IMR-90 (cell line): ENCODE data around the gene SMIM24. TPM values are rescaled to one million over a fixed set of nuclear protein-coding genes. Genes with fewer than 3 reads are reported as not detected.

Source experiments
- ATAC-seq: fragments of 200-7000 bp; cut with Tn5 transposase; 2 replicates; pipeline ENCODE4 v1.9.1; 2020; ENCODE audit warnings: low read depth, mild to moderate bottlenecking, moderate library complexity
- BruUV-seq: library from RNA; stranded (reverse); fragments of 400-500 nt; replicated peaks from 2 replicates; lab custom pipeline; 2021; lab: Mats Ljungman, UMichigan
- CTCF ChIA-PET: fragments of 300-600 bp; formaldehyde crosslinking; extraction: SDS; loops from one replicate; lab custom pipeline; 2021; ENCODE audit warnings: antibody characterized with exemption; lab: Yijun Ruan, JAX
- POLR2A ChIA-PET: fragments of 300-600 bp; sonication (Branson Sonifier 250); formaldehyde crosslinking; loops from one replicate; lab custom pipeline; 2022; ENCODE audit warnings: antibody characterized with exemption; ENCODE audit not compliant: unreplicated experiment; lab: Charles Lee
- DNase-seq: peaks from one replicate; pipeline ENCODE4 v3.0.0; 2013
- H2AFZ ChIP-seq: replicated peaks from 2 replicates; pipeline ENCODE3; 2013; ENCODE audit warnings: low read length, mild to moderate bottlenecking; ENCODE audit not compliant: poor library complexity
- H2AK5ac ChIP-seq: 2 replicates; pipeline ENCODE4 v1.6.1; 2013; ENCODE audit warnings: low read depth, low read length, inconsistent platforms
- H2AK9ac ChIP-seq: replicated peaks from 2 replicates; pipeline ENCODE3; 2013; ENCODE audit warnings: mild to moderate bottlenecking, low read depth, low read length, moderate library complexity; ENCODE audit not compliant: poor library complexity
- H2BK120ac ChIP-seq: 2 replicates; pipeline ENCODE4 v1.6.1; 2013; ENCODE audit warnings: low read depth, low read length, inconsistent platforms
- H2BK15ac ChIP-seq: 3 replicates; pipeline ENCODE4 v1.6.1; 2013; ENCODE audit warnings: low read depth, low read length, inconsistent platforms
- H2BK20ac ChIP-seq: 2 replicates; pipeline ENCODE4 v1.6.1; 2013; ENCODE audit warnings: low read depth, mild to moderate bottlenecking, inconsistent platforms, low read length, moderate library complexity
- H2BK5ac ChIP-seq: 2 replicates; pipeline ENCODE4 v1.6.1; 2013; ENCODE audit warnings: mild to moderate bottlenecking, low read depth, low read length, inconsistent platforms; ENCODE audit not compliant: poor library complexity, severe bottlenecking
- H3K14ac ChIP-seq: replicated peaks from 2 replicates; pipeline ENCODE4 v1.6.1; 2013; ENCODE audit warnings: low read depth, low read length, inconsistent platforms
- H3K18ac ChIP-seq: 2 replicates; pipeline ENCODE4 v1.6.1; 2013; ENCODE audit warnings: low read depth, low read length, control low read depth
- H3K23ac ChIP-seq: 2 replicates; pipeline ENCODE4 v1.6.1; 2013; ENCODE audit warnings: low read depth, low read length, inconsistent platforms
- H3K27ac ChIP-seq: 2 replicates; pipeline ENCODE4 v1.5.1; 2013; ENCODE audit warnings: mild to moderate bottlenecking, control low read depth, low read length; ENCODE audit not compliant: insufficient read depth
- H3K27me3 ChIP-seq: 2 replicates; pipeline ENCODE4 v1.6.1; 2013; ENCODE audit warnings: low read length; ENCODE audit not compliant: control insufficient read depth, insufficient read depth
- H3K36me3 ChIP-seq: 2 replicates; pipeline ENCODE4 v1.6.1; 2013; ENCODE audit warnings: low read length, mixed read lengths; ENCODE audit not compliant: control insufficient read depth, insufficient read depth
- H3K4ac ChIP-seq: 2 replicates; pipeline ENCODE4 v1.6.1; 2013; ENCODE audit warnings: low read depth, low read length, inconsistent platforms
- H3K4me1 ChIP-seq: 2 replicates; pipeline ENCODE4 v1.6.1; 2013; ENCODE audit warnings: low read length, mixed read lengths; ENCODE audit not compliant: control insufficient read depth, insufficient read depth
- H3K4me2 ChIP-seq: 2 replicates; pipeline ENCODE4 v1.6.1; 2013; ENCODE audit warnings: low read depth, mild to moderate bottlenecking, control low read depth, low read length, moderate library complexity
- H3K4me3 ChIP-seq: 2 replicates; pipeline ENCODE4 v1.5.1; 2013; ENCODE audit warnings: low read depth, mild to moderate bottlenecking, control low read depth, low read length, moderate library complexity; ENCODE audit not compliant: insufficient read depth
- H3K56ac ChIP-seq: 2 replicates; pipeline ENCODE4 v1.6.1; 2013; ENCODE audit warnings: low read length, inconsistent platforms; ENCODE audit not compliant: insufficient read depth; ENCODE audit errors: extremely low read depth
- H3K79me1 ChIP-seq, 2 experiments: 2 replicates each; pipeline ENCODE4 v1.6.1; 2013; ENCODE audit warnings: low read length in 2 of 2, inconsistent platforms in 1 of 2, low read depth in 1 of 2
- H3K9ac ChIP-seq: 2 replicates; pipeline ENCODE4 v1.6.1; 2013; ENCODE audit warnings: low read depth, low read length, control low read depth
- H3K9me1 ChIP-seq: 2 replicates; pipeline ENCODE4 v1.6.1; 2013; ENCODE audit warnings: low read length, inconsistent platforms; ENCODE audit not compliant: insufficient read depth
- H3K9me3 ChIP-seq: 2 replicates; pipeline ENCODE4 v1.6.1; 2013; ENCODE audit warnings: low read length; ENCODE audit not compliant: control insufficient read depth, insufficient read depth
- H4K20me1 ChIP-seq: 2 replicates; pipeline ENCODE4 v1.6.1; 2013; ENCODE audit warnings: low read length, inconsistent platforms; ENCODE audit not compliant: insufficient read depth
- H4K5ac ChIP-seq: 2 replicates; pipeline ENCODE4 v1.6.1; 2013; ENCODE audit warnings: mild to moderate bottlenecking, low read depth, low read length, control low read depth
- H4K8ac ChIP-seq, 2 experiments: 2 replicates each; pipeline ENCODE4 v1.6.1; 2013; ENCODE audit warnings: low read depth in 2 of 2, low read length in 2 of 2, control low read depth in 1 of 2, inconsistent platforms in 1 of 2
- H4K91ac ChIP-seq: 2 replicates; pipeline ENCODE4 v1.6.1; 2013; ENCODE audit warnings: low read depth, low read length, inconsistent platforms; ENCODE audit not compliant: insufficient read depth
- FOS ChIP-seq: fragments of 150-350 bp; IDR thresholded peaks from 2 replicates; pipeline ENCODE4 v1.6.1; 2016; ENCODE audit warnings: low read depth, low read length
- MAFK ChIP-seq: IDR thresholded peaks from 2 replicates; pipeline ENCODE4 v1.6.1; 2012; ENCODE audit warnings: low read depth, low read length, improper control_type of control experiment
- POLR2A ChIP-seq: IDR thresholded peaks from 2 replicates; pipeline ENCODE4 v1.6.1; 2012; ENCODE audit warnings: mild to moderate bottlenecking, low read depth, low read length
- RCOR1 ChIP-seq: IDR thresholded peaks from 2 replicates; pipeline ENCODE4 v1.6.1; 2012; ENCODE audit warnings: mild to moderate bottlenecking, low read length, improper control_type of control experiment; ENCODE audit not compliant: insufficient replicate concordance
- SMC3 ChIP-seq: fragments of 150-350 bp; IDR thresholded peaks from 2 replicates; pipeline ENCODE4 v1.6.1; 2016; ENCODE audit warnings: low read depth, mild to moderate bottlenecking, antibody characterized with exemption, low read length, moderate library complexity
- USF2 ChIP-seq: fragments of 150-350 bp; IDR thresholded peaks from 2 replicates; pipeline ENCODE4 v1.6.1; 2017; ENCODE audit warnings: mild to moderate bottlenecking, antibody characterized with exemption, low read length, low read depth
- WGBS, 2 experiments: methylation state at CpG; one replicate each; pipeline versions ENCODE4 v1.1.5 to v1.1.7; 2013; ENCODE audit warnings: missing lambda C conversion rate in 2 of 2; ENCODE audit not compliant: insufficient read length in 1 of 2; ENCODE audit errors: extremely low coverage in 2 of 2; 5-methylcytosine and 5-hydroxymethylcytosine counted together
- dilution Hi-C: fragments of 300-500 bp; cut with HindIII; formaldehyde crosslinking; loops from one replicate; pipeline ENCODE4 v1.14.3; 2018; ENCODE audit warnings: low sequenced_read_pairs; ENCODE audit not compliant: unreplicated experiment
- in situ Hi-C: fragments of 300-500 bp; cut with MboI; formaldehyde crosslinking; loops from 3 replicates; pipeline ENCODE4 v1.14.3; 2019; ENCODE audit warnings: low sequenced_read_pairs, inconsistent platforms, mixed read lengths
- intact Hi-C: fragments of 100-400 bp; cut with micrococcal nuclease; formaldehyde crosslinking; loops from 2 replicates; pipeline ENCODE4 v1.10.0; 2022
- polyA plus RNA-seq, 3 experiments: library from polyadenylated mRNA; depleted of rRNA; stranded (reverse); fragments of >200 nt; gene quantifications; 2 replicates each; pipeline ENCODE4 v1.2.3, GENCODE V29; 2012; ENCODE audit warnings: low replicate concordance in 1 of 3
- total RNA-seq: library from RNA; depleted of rRNA; stranded (reverse); fragments of >200 nt; gene quantifications from 2 replicates; pipeline ENCODE4 v1.2.3, GENCODE V29; 2012

Gene SMIM24
- total and polyA plus RNA-seq, 2 of the 4 experiments (the other 2 are of a cell fraction), result not detected

DNA sequence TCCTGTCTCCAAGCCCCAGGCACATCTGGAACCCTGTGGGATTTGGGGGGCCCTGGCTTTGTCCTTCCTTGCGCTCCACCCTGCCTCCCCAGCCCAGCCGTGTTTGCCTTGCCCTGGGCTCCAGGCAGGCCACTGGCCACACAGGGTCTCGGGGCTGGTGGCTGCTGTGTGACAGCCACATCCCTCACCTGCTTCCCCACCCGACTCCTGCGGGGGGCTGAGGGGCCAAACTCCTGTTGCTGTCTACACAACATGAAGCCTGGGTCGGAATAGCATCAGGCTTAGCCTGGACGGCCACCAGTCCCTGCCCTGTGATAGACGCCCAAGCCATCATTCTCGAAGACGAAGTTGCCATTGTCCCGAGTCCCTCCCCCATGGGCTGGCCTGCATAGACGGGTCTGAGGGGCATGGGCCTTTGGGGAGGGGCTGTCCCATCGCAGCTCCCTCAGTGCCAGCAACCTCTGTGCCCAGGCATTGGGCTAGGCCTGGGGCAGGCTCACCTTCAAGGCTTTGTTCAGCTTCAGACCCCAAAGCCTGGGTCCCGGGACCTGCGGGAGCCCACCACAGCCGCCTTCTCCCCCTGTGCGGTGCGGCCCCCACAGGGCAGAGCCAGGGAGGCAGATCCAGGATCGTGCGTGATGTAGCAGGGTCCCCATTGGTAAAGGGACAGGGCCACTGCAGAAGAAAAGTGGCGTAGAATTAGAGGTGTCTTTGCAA is 43.2 kb upstream of the SMIM24 start:
- Histone ChIP-seq H3K9me1 (peaks cover 14% of the 10 kb centered on the region), H2AK5ac (no peak overlapping the region), H2BK15ac (no peak overlapping the region), H3K23ac (no peak overlapping the region), H3K4ac (no peak overlapping the region), H2BK120ac (no peak overlapping the region), H3K14ac (no peak overlapping the region), H3K79me1 (peaks cover 25 to 76% of the 10 kb centered on the region in 2 experiments), H4K20me1 (peaks cover 68% of the 10 kb centered on the region), H4K5ac (no peak overlapping the region), H3K9ac (no peak overlapping the region), H4K91ac (no peak overlapping the region), H3K36me3 (peaks cover 55% of the 10 kb centered on the region), H2AFZ (peak overlapping the region; percentile 11), H4K8ac (no peak overlapping the region), H3K4me3 (no peak overlapping the region), H2BK20ac (no peak overlapping the region), H3K18ac (no peak overlapping the region), H3K4me2 (no peak overlapping the region), H3K9me3 (no peaks in the 10 kb centered on the region), H2BK5ac (no peak overlapping the region), H3K56ac (no peak overlapping the region), H3K27ac (no peak overlapping the region), H3K27me3 (no peaks in the 10 kb centered on the region), H3K4me1 (no peaks in the 10 kb centered on the region), H2AK9ac (no peak overlapping the region)
- dilution Hi-C loops, result no loop called here
- 90% methylated on average over 9 of the region's 21 CpGs; no CpG with 5 or more reads in 1 of the 2 experiments for WGBS, 2 experiments
- intact Hi-C loops, result no loop called here
- ATAC-seq (no peak), DNase-seq (no peak)
- TF ChIP-seq POLR2A, result no peak
- no peak for TF ChIP-seq RCOR1
- TF ChIP-seq USF2, result no peak
- TF ChIP-seq MAFK, result no peak
- TF ChIP-seq FOS, result no peak
- no peak for TF ChIP-seq SMC3
- in situ Hi-C loops, result no loop called here
- ChIA-PET CTCF (no interaction called here), POLR2A (no interaction called here)
- no TSS peak for BruUV-seq
